Measurements from ENCODE around the gene CAMK1D. TPM values are rescaled to one million over a fixed set of nuclear protein-coding genes. Genes with fewer than 3 reads are reported as not detected.

Gene CAMK1D
- total RNA-seq, 2 experiments from 2014 or later = 19.0 to 25.6 TPM

DNA sequence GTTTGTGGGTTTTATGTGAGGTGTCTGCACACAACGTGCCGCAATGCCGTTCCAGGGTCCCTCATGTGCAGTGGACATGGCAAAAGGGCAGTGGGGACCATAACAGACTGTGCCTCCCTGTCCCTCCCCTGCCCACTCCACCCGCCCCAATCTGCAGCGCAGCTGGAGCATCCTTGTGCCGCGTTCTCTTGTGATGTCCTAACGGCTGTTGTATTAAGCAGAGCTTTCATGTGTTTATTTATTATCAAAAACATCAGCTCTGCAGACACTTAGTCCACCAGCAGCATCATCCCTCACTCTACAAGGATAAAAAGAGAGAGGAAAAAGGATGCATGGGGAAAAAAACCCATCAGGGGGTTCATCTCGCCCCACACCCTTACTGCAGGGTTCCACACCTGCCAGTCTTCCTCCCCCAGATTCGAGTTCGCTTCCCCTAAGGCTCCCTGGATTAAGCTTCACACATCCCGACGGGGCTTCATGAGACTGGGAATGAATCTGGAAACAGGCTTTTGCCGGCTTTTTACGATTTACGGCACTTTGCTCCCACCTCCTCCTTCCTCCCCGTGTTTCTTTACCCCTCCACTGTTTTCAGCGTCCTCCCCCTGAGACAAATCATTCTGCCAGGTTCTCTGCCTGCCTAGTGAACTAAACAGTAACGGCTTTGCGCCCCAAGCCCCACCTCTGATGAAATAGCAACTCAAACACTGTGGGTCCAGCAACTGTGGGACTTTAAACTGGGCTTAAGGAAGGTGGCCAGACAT lies 301.4 kb downstream of the CAMK1D start:
- intact Hi-C loops (cut with micrococcal nuclease; ENCODE audit: unreplicated experiment) = no loop called here
- BruUV-seq (replicated peaks) = no TSS peak
- H3K9me3 ChIP-seq (ENCODE audit: low read length) = peaks cover 10% of the 10 kb centered on the region; the same call in 1 of the 2 replicates
- no peak overlapping the region for H3K27ac ChIP-seq (ENCODE audit: low read depth, low read length, poor library complexity, severe bottlenecking)
- no peak for TF ChIP-seq EZH2phosphoT487 (IDR thresholded peaks at IDR 0.05; ENCODE audit: borderline replicate concordance, low read depth, low read length)
- TF ChIP-seq, protein P1, sequence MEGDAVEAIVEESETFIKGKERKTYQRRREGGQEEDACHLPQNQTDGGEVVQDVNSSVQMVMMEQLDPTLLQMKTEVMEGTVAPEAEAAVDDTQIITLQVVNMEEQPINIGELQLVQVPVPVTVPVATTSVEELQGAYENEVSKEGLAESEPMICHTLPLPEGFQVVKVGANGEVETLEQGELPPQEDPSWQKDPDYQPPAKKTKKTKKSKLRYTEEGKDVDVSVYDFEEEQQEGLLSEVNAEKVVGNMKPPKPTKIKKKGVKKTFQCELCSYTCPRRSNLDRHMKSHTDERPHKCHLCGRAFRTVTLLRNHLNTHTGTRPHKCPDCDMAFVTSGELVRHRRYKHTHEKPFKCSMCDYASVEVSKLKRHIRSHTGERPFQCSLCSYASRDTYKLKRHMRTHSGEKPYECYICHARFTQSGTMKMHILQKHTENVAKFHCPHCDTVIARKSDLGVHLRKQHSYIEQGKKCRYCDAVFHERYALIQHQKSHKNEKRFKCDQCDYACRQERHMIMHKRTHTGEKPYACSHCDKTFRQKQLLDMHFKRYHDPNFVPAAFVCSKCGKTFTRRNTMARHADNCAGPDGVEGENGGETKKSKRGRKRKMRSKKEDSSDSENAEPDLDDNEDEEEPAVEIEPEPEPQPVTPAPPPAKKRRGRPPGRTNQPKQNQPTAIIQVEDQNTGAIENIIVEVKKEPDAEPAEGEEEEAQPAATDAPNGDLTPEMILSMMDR (conservative IDR thresholded peaks at IDR 0.05; ENCODE audit: low read length) = no peak
- no peak overlapping the region for H2AFZ ChIP-seq (ENCODE audit: low read length)
- DNase-seq (ENCODE audit: low spot score) = no peak
- CTCF ChIA-PET (ENCODE audit: unreplicated experiment) = no interaction called here
- H3K79me2 ChIP-seq (ENCODE audit: insufficient read depth, low read depth, low read length) = no peaks in the 10 kb centered on the region
- POLR2A ChIA-PET = no interaction called here
- no peaks in the 10 kb centered on the region for H3K9me2 ChIP-seq (ENCODE audit: insufficient read depth, low read length)
- no peaks in the 10 kb centered on the region for H4K20me1 ChIP-seq (ENCODE audit: insufficient read depth, low read length)
- no peaks in the 10 kb centered on the region for H3K4me1 ChIP-seq (ENCODE audit: insufficient read depth, low read length, poor library complexity, severe bottlenecking)
- H3K36me3 ChIP-seq (ENCODE audit: insufficient read depth, low read length) = no peaks in the 10 kb centered on the region; the same call in 1 of the 2 replicates
- no peak overlapping the region for H3K4me2 ChIP-seq (ENCODE audit: low read length)
- H3K4me3 ChIP-seq (ENCODE audit: low read depth, low read length, poor library complexity, severe bottlenecking) = no peak overlapping the region

DNA sequence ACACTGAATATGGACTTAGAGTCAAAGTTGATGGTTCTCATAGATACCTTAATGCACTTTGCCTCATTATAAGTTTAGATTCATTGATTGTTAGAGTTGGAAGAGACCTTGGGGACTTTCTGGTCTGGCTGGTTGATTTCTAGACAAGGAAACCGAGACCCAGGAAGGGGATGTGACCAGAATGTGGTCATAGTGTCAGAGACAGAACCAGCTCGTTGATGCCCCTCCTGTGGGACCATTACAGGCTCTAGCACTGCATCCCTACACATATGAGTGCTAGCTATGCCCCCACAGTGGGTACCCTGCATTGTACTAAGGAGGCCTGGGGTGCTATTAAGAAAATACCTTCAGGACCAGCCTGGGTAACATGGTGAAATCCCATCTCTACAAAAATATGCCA lies 306.6 kb downstream of the CAMK1D start:
- no peaks in the 10 kb centered on the region for H4K20me1 ChIP-seq (ENCODE audit: insufficient read depth, low read length)
- intact Hi-C loops (cut with micrococcal nuclease; ENCODE audit: unreplicated experiment) = loop anchor here (1.0 to 5.0 kb wide), 2 partner anchors 169 to 392 kb away; no protein-coding TSS in a partner anchor
- CTCF ChIA-PET (ENCODE audit: unreplicated experiment) = interaction anchor here (0.5 to 1.6 kb wide), 7 partner anchors 11 to 412 kb away, joined by 3 to 8 read pairs (median 3); no protein-coding TSS in a partner anchor
- DNase-seq (ENCODE audit: low spot score) = no peak
- no peaks in the 10 kb centered on the region; the same call in 1 of the 2 replicates for H3K36me3 ChIP-seq (ENCODE audit: insufficient read depth, low read length)
- H3K9me3 ChIP-seq (ENCODE audit: low read length) = peaks cover 10% of the 10 kb centered on the region; the same call in 1 of the 2 replicates
- no peak overlapping the region for H2AFZ ChIP-seq (ENCODE audit: low read length)
- no peaks in the 10 kb centered on the region for H3K79me2 ChIP-seq (ENCODE audit: insufficient read depth, low read depth, low read length)
- H3K4me1 ChIP-seq (ENCODE audit: insufficient read depth, low read length, poor library complexity, severe bottlenecking) = no peaks in the 10 kb centered on the region
- BruUV-seq (replicated peaks) = no TSS peak
- H3K4me2 ChIP-seq (ENCODE audit: low read length) = no peak overlapping the region
- H3K27ac ChIP-seq (ENCODE audit: low read depth, low read length, poor library complexity, severe bottlenecking) = no peak overlapping the region
- H3K9me2 ChIP-seq (ENCODE audit: insufficient read depth, low read length) = no peaks in the 10 kb centered on the region
- H3K4me3 ChIP-seq (ENCODE audit: low read depth, low read length, poor library complexity, severe bottlenecking) = no peak overlapping the region
- TF ChIP-seq EZH2phosphoT487 (IDR thresholded peaks at IDR 0.05; ENCODE audit: borderline replicate concordance, low read depth, low read length) = no peak
- TF ChIP-seq, protein P1 (conservative IDR thresholded peaks at IDR 0.05; ENCODE audit: low read length) = no peak
- POLR2A ChIA-PET = interaction anchor here (0.5 to 1.6 kb wide), 8 partner anchors 8 to 378 kb away, joined by 3 to 10 read pairs (median 4); no protein-coding TSS in a partner anchor

All from OCI-LY7 (cell line).